Activated CD4-positive, alpha-beta T cell treated with anti-CD3 and anti-CD28 coated beads for 48 hours (primary cell): ENCODE results near the gene SCD5.

Experiments
- DNase-seq: peaks from one replicate; pipeline ENCODE4 v3.0.0-alpha.2; 2020

The SCD5 gene

GRCh38 chr4:82718162-82718940 is 80.2 kb downstream of the SCD5 start:
- no peak for DNase-seq

- DNase-seq, result no peak
Observed at GRCh38 chr4:82715731-82716617, 82.6 kb downstream of the SCD5 start.

- DNase-seq, result no peak
Observed at GRCh38 chr4:82713856-82714255, 84.7 kb downstream of the SCD5 start.

GRCh38 chr4:82712561-82712960 is 86.0 kb downstream of the SCD5 start:
- DNase-seq, result no peak

- DNase-seq, result no peak
Observed at GRCh38 chr4:82711158-82711785, 87.3 kb downstream of the SCD5 start.

- no peak for DNase-seq
Observed at GRCh38 chr4:82710197-82710929, 88.2 kb downstream of the SCD5 start.

- no peak for DNase-seq
Observed at GRCh38 chr4:82708982-82709381, 89.6 kb downstream of the SCD5 start.

GRCh38 chr4:82706349-82707000 is 92.1 kb downstream of the SCD5 start:
- DNase-seq, result no peak

GRCh38 chr4:82705928-82706300 is 92.7 kb downstream of the SCD5 start:
- DNase-seq, result no peak

GRCh38 chr4:82705169-82705927 is 93.2 kb downstream of the SCD5 start:
- no peak for DNase-seq

- no peak for DNase-seq
Observed at GRCh38 chr4:82704156-82704555, 94.4 kb downstream of the SCD5 start.

GRCh38 chr4:82698412-82698811 is 100.2 kb downstream of the SCD5 start:
- DNase-seq, result no peak

GRCh38 chr4:82697561-82697960 is 101.0 kb downstream of the SCD5 start:
- no peak for DNase-seq

GRCh38 chr4:82696117-82696860 is 102.3 kb downstream of the SCD5 start:
- no peak for DNase-seq

GRCh38 chr4:82694892-82695291 is 103.7 kb downstream of the SCD5 start:
- DNase-seq, result no peak

- no peak for DNase-seq
Observed at GRCh38 chr4:82694046-82694445, 104.5 kb downstream of the SCD5 start.

- DNase-seq, result no peak
Observed at GRCh38 chr4:82692101-82692780, 106.4 kb downstream of the SCD5 start.

GRCh38 chr4:82691431-82691830 is 107.2 kb downstream of the SCD5 start:
- no peak for DNase-seq

GRCh38 chr4:82688091-82688795 is 110.4 kb downstream of the SCD5 start:
- no peak for DNase-seq

- DNase-seq, result no peak
Observed at GRCh38 chr4:82687531-82687930, 111.1 kb downstream of the SCD5 start.
